Stimulated activated CD8-positive, alpha-beta memory T cell treated with anti-CD3 and anti-CD28 coated beads, Interleukin-4, amount 100 ng/mL, for 4 hours (primary cell): Measurements from ENCODE around the gene NOVA2.

Source experiments
- DNase-seq, 2 donors: peaks; one replicate each; pipeline ENCODE4 v3.0.0-alpha.2; 2020; ENCODE audit warnings: low read depth in 2 of 2, low spot score in 1 of 2

NOVA2 gene, protein sequence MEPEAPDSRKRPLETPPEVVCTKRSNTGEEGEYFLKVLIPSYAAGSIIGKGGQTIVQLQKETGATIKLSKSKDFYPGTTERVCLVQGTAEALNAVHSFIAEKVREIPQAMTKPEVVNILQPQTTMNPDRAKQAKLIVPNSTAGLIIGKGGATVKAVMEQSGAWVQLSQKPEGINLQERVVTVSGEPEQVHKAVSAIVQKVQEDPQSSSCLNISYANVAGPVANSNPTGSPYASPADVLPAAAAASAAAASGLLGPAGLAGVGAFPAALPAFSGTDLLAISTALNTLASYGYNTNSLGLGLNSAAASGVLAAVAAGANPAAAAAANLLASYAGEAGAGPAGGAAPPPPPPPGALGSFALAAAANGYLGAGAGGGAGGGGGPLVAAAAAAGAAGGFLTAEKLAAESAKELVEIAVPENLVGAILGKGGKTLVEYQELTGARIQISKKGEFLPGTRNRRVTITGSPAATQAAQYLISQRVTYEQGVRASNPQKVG

DNA sequence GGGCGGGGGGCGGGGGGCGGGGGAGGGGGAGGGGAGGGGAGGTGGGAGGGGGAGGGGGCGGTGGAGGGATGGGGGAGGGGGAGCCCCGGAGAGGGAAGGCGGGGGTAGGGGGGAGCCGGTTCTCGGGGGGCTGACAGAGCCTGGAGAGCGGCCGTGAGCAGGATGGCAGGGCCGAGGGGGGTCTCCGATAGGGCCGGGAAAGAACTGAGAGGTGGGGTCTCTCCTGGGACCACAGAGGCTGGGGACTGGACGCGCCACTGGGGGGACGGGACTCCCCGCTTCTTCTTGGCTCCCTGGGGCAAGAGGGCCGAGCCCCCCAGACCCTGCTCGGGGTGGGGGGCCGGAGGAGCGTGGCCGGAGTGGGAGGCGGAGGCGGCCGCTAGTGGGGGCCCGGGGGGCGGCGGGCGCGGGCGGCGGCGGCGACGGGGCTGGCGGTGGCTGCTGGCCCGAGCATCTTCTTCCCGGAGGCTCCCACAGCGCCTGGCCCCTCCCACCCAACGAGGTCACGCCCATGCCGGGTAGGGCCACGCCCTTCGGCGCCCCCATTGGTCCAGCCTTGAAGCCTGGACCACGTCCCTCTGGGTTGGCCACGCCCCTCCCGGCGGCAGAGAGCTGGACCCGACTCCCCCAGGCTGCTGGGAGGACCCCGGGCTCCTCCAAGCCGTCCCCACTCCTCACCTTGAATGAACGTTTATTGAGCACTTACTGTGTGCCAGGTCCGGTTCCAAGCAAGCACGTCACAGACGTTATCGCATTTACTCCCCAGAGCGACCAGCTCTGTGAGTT lies at the start of gene NOVA2:
TSS of gene NOVA2 (minus strand) at position 313 of the 786 bp plus-strand sequence. CDS start 514 bp downstream, outside the sequence.
- DNase-seq, result no peak

DNA sequence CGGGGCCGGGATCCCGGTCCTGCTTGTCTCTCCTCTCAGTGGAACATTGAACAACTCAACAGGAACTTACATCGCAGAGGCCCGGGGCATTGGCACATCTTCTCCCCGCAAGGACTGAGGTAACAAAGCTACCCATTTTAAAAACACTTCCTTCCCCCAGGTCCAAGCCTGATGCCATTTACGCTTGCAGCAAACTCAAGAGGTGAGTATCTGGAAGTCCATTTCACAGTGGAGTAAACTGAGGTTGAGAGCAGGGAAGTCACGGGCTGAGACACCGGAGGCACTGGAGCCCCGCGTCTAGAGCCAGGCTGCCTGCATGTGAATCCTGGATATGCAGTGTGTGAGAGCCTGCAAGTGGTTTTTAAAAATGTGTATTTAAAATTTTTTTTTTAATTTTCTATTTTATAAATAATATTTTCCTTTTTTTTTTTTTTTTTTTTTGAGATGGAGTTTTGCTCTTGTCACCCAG lies 49.7 kb upstream of the NOVA2 start:
- no peak for DNase-seq

DNA sequence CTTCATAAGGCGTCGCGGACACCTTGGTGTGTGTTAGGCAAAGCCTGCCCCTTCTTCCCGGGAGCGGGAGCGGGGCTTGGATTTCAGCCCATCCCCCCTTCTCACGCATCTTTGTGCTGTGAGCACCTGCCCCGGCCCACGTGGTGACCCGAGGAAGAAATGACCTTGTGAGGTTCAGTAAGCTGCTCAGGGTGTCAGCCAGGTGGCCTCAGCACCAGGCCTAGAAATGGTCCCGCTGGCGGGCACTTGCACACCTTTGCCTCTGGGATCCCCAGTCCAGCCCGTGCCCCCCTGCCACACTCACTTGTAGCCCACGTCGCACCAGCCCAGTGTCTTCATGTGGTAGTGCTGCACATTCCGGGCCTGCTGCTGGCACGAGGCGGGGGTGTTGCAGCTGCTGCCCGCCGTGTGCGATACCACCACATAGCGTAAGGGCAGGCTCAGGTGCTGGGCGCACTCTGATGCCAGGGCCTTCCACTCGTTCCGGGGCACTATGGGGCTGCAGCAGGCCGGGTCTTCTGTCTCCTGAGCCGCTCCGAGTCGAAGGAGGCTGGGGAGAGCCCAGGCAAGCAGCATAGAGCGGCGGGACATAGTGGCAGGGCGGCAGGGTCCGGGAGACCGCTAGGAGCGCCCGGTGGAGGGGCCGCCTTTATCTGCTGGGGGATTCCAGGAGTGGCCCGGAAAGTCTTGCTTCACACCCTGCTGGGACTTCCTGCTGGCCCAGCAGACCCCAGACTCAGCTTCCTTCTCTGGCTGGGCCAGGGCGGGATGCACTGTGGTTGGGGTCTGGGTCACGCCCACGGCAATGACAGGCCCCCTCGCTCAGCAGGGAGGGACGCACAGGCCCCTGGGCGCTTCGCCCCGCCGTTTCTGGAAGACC lies 49.0 kb upstream of the NOVA2 start, which contains the start of gene PGLYRP1:
TSS of gene PGLYRP1 (minus strand) at position 623 of the 880 bp plus-strand sequence. CDS start at position 591, 32 bp downstream.
- DNase-seq, result no peak

DNA sequence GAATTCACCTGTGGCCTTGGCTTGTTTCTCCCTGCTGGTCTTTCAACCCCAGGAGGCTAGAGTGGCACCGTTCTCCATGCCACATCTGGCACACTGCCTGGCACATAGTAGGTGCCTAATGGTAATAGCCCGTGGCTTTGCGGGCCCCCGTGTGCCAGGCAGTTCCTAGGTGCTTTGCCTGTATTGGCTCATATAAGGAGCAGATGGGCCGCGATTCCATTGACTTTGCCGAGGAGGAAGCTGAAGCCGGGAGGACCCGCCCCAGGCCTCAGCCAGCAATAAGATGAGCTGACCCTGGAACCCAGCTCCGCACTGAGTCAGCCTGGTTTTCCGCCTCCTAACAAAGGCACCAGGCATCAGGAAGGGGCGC lies 48.4 kb upstream of the NOVA2 start:
- no peak for DNase-seq

DNA sequence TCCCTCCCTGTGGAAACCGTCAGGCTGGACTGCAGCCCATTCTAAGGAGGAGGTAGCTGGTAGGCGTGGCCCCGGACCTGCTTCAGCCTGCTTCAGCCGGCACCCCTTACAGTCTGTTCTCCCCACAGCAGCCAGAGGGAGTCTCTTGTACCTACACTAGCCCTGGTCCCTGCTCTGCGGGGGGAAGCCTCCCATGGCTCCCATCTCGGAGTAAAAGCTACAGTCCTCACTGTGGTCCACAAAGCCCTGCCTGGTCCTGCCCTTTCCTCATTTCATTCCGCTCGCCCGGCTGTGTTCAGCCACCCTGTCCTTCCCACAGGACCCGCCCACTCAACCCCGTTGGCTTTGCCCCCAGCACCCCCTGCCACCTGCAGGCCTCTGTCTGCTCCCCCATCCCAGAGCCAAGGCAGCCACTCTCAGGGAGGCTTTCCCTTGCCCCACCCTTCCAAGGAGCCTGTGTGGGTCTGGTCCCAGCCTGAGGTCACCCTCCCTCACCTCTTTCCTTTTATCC lies 47.9 kb upstream of the NOVA2 start:
- no peak for DNase-seq

DNA sequence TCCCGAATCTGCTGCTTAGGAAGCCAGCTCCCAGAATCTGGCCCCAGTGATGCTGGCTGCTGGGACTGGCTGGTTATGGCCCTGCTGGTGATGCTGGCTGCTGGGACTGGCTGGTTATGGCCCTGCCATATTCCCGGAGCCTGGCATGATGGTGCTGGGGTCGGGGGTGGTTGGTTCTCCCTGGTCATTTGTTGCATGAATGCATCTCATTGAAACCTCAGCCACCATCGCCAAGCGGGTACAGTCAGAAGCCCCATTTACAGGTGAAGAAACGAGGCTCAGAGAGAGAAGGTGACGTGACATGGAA lies 47.1 kb upstream of the NOVA2 start:
- no peak for DNase-seq

DNA sequence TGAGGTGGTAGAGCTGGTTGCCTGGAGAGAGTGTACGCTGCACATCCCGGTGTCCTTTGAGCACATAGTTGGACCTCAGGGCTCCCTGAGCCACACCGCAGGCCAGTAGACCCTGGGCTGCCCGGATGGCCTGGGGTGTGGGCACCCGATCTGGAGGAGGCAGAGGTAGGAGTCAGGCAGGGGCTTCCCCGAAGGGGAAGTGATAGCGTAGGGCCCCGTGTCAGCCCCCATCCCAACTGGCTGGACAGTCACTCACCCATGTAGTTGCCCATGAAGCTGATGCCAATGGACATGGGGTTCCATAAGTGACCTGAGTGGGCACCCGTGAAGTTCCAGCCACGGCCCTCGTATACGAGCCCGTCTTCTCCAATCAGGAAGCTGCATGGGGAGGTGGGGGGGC lies 45.6 kb upstream of the NOVA2 start:
- DNase-seq, result no peak

DNA sequence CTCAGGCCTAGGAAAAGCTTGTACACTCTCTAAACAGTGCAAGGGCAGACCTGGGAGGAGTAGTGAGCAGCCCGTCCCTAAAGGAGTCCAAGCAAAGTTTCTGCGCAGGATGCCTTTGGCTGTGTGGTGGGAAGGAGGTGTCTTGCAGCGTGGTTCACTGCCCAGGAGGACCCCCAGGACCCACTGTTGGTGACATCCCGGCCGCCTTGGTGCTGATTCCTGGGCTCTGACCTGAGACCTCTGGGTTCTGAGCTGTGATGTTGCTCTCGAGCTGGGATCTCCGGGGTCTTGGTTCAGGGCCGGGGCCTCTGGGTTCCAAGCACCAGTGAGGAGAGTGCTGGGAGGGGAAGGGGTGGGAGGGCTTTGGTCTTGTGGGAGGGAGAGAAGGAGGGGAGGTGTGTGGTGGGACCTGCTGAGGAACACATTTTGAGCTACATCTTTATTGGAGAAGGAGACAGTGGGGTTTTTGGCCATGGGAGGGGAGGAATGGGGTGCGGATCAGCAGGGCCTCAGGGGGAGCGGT lies 45.1 kb upstream of the NOVA2 start:
- no peak for DNase-seq

DNA sequence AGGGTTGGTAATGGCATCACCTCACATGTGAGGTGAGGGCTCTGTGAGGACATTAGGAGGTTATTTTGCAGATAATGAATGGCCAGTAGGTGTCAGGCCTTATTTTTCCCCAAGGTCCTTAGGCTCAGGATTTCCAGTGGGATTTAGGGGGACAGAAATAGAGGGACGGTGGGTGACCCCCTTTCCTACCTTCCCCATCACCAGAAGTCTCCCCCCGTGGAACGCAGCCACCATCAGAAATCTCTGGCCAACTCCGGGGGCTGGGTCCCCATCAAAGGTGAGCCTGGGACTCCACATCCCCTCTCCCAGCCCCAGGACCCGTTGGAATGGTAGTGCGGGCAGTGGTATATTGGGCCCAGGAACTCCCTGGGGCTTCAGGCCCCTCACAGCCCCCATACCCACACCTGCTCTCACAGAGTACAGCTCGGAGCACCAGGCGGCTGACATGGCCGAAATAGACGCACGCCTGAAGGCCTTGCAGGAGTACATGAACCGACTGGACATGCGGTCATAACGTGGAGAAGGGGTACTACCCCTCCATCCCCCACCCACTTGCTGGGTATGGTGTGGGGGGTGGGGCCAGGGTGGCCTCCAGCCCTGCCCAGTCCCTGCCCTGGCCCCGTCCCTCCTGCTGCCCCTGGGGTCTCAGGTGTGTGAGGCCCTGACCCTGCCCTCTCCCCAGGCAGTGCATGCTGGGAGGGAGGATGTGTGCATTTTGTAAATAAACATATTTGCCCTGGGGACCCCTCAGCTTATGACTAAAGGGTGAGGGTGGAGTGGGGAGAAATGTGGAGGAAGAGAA lies 44.4 kb upstream of the NOVA2 start:
- DNase-seq, result no peak

DNA sequence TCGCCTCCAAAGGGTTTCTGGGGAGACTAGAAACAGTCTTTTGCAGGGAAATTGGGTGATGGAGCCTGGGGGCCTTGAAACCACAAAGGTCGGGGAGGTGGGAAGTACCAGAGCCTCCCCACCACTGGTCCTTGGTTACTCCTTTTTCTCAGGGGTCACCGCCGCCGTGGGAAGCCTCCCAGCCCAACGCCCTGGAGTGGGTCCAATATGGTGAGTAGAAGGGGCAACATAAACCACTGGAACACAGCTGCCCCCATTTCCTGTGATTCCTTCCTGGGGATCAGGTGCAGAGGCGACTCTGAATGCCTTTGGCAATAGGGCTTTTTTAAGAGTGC lies 43.4 kb upstream of the NOVA2 start:
- no peak for DNase-seq

DNA sequence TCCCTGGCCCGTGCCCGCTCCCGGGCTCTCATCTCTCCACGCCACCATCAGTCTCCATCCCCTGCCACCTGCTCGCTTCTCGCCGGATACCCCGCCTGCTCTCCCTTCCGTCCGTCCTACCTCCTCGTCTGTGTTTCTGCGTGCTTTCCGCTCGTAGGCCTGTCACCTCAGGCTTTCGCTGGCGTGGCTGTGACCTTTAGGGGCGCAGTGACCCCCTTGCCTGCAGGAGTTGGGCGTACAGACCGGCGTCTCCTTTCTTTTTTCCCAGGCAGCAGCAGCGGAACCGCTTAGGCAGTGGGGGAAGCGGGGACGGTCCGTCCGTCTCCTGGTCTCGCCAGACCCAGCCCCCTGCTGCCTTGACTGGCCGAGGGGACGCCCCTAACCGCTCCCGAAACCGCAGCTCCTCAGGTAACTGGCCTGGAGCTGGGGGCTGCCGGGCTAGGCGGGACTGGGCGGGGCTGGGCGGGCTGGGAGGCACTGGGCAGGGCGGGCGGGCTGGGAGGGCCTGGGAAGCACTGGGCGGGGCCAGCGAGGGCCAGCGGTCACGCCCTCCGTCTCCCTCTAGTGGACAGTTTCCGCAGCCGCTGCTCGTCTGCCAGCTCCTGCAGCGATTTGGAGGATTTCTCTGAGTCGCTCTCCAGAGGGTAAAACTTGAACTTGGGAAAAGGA lies 42.9 kb upstream of the NOVA2 start:
- peak; percentile 62 for DNase-seq

DNA sequence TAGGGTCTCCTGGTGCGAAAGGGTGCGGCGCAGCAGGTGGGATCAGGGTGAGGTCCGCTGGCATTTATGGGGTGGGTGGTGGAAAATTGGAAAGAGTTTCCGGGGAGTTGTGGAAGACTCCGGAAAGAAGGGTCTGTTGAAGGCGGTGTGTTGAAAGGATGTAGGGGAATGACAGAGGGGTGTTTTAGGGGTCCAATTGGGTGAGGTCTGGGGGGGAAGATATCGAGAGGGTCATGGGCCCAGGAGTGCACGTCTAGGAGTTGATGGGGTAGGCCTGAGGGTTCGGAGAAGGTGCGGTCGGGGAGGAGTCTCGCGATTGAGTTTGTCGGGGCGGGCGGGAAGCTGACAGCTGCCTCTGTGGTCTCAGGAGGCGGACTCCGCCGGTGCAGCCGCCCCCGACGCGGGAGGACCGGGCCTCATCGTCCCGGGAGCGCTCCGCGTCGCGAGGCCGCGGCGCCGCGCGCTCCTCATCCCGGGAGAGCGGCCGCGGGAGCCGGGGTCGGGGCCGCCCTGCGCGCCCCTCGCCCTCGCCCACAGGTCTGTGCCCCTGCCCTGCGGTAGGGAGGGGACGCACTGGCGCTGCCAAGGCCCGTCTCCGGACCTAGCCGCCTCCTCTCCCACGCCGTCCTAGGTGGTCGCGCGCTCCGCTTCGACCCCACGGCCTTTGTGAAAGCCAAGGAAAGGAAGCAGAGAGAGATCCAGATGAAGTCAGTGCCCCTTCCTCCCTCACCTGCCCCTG lies 42.2 kb upstream of the NOVA2 start:
- DNase-seq, result no peak

DNA sequence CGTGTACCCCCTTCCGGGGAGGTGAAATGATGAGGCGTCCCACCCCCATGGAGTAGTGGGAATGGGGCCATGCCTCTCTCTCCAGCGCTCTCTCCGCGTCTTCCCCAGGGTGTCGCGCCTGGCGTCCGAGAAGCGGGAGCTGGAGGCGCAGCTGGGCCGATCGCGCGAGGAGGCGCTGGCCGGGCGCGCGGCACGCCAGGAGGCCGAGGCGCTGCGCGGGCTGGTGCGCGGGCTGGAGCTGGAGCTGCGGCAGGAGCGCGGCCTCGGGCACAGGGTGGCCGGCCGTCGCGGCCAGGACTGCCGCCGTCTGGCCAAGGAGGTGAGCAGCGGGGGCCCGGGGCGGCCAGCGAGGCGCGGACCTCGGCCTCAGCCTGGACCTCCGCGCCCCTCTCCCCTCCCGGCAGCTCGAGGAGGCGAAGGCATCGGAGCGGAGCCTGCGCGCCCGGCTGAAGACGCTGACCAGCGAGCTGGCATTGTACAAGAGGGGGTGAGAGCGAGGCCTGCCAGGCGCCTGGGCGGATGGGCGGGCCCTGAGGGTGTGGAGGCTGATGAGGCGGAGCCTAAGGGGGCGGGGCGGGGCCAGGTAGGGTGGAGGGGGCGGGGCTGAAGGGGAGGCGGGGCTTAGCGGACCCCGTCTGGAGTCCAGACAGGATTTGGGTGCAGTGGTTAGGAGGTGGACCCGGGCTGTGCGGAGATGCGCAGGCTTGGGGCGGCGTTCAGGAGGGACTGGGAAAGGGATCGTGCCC lies 41.4 kb upstream of the NOVA2 start:
- peak in 1 of 2 donors; percentile 29 for DNase-seq

DNA sequence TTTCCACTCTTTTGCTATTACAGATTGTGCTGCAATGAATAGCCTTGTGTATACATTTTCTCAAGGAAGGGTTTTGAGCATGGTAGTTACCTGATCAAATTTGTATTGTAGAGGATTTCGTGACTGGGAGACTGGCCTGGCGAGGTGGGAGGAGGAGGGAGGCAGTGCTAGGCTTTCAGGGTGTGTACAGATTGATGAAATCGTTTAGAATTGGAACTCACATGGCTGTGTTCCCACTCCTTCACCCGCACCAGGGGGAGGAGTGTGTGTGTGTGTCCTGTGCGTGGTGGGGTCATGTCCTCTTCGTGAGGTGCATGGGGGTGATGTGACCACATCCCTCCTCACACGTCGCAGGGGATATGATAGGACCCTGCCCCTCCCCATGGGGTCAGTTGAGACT lies 40.9 kb upstream of the NOVA2 start:
- no peak for DNase-seq

DNA sequence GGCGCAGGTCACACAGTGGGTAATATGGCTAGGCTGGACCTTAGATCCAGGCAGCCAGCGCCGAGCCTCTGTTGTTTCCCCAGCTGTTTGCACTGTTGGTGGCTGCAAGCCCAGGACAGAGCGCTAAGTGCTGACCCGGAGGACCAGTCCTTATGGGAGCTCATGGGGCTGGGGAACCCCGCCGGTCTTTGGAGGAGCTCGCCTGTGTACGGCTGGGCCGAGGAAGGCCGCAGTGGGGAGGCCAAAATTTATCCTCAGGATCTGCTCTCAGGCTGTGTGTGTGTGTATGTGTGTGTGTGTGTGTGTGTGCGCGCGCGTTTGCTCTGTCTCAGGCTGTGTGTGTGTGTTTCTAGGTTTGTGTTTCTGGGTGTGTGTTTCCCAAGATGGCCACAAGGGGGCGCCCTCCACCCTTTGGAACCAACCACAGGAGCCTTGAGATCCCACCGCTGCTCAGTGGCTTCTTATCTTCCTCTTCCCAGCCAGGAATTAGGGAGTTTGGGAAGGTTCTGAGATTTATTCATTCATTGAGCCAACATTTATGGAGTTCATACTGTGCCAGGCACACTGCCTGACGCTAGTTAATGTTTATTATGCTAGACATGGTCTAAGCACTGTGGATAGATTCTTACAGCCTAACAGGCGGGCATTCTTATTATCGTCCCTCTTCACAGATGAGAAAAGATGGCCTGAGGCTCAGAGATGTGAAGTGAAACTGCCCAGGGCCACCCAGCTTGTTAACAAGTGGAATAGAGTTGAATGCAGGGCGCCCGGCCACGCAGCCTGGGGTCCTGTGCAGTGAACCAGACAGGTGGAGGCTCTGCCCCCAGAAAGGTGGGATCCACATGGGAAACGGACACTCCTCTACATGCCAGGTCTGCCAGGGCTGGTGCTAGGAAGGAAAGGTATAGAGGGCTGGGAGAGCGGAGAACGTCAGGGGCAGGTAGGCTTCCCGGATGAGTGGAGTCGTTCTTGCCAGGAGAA lies 36.2 kb upstream of the NOVA2 start:
- DNase-seq, result peak; percentile 39 to 44

DNA sequence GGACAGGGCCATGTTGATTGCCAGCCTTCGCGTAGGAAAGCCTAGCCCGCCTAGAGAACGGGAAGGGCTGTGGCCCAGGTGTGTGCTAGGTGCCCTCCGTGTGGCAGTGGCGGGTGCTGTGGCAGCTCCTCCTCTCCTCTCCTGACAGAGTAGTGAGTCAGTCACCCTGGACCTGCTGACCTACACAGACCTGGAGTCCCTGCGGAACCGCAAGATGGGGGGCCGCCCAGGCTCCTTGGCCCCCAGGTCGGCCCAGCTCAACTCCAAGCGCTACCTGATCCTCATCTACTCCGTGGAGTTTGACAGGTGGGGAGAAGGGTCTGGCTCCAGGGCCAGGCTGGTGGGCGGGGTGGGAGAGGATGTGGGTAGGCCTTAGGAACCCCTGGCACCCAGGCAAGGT lies 32.7 kb upstream of the NOVA2 start:
- no peak for DNase-seq

DNA sequence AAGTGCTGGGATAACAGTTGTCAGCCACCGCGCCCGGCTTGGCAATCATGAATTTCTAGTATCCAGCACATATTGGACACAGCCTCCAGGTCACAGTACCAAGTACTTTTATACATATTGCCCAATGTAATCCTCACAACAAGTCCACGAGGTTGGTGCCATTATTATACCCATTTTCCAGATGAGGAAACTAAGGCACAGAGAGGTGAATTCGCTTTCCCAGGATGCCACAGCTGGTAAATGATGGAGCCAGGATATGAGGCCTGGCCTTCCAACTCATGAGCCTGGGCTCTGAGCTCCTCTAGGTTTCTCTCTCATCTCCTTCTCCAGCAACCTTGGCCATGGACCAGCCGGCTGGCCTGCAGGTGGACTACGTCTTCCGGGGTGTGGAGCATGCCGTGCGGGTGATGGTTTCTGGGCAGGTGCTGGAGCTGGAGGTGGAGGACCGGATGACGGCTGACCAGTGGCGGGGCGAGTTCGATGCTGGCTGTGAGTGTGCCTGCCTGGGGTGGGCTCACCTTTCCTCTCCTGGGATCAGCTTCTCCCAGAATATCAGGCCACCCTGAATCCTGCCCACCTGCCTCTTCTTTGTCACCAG lies 29.1 kb upstream of the NOVA2 start:
- no peak for DNase-seq
